HG03175 (cell line): ENCODE results near the gene AKAP14.
"Not testable (repeated sequence)": the region's sequence is repeated elsewhere in the genome, so short reads cannot be mapped to it uniquely, and the experiment has no call there.

Source experiments
- ATAC-seq: cut with Tn5 transposase; IDR thresholded peaks from one replicate; pipeline ENCODE4 v1.9.1; 2021; ENCODE audit warnings: mild to moderate bottlenecking, moderate library complexity; ENCODE audit not compliant: unreplicated experiment

AKAP14 gene

DNA sequence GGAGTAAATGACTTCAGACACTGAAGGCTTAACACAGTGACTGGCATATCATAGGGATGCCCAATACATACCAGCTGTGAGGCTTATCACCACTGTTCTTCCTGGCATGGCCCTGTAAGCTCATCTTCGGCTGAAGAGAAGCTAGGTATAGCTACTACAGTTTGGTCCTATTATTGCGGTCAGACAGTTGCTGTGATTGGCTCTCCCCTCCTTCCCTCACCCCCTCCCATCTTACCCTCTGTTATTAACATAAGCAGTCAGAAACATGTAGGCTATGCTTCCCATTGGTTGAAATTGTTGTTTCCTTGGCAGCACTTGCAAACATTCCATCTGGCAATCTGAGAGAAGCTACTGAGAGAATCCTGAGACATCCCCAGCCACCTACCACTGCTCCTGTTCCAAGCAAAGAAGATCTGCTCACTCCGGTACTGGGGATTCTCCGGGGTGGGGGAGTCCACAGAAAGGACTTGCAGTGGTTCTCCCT is at the start of gene AKAP14:
TSS of gene AKAP14 (plus strand) at position 51 of the 484 bp plus-strand sequence. CDS start 7,331 bp downstream, outside the sequence.
- ATAC-seq, result no peak

DNA sequence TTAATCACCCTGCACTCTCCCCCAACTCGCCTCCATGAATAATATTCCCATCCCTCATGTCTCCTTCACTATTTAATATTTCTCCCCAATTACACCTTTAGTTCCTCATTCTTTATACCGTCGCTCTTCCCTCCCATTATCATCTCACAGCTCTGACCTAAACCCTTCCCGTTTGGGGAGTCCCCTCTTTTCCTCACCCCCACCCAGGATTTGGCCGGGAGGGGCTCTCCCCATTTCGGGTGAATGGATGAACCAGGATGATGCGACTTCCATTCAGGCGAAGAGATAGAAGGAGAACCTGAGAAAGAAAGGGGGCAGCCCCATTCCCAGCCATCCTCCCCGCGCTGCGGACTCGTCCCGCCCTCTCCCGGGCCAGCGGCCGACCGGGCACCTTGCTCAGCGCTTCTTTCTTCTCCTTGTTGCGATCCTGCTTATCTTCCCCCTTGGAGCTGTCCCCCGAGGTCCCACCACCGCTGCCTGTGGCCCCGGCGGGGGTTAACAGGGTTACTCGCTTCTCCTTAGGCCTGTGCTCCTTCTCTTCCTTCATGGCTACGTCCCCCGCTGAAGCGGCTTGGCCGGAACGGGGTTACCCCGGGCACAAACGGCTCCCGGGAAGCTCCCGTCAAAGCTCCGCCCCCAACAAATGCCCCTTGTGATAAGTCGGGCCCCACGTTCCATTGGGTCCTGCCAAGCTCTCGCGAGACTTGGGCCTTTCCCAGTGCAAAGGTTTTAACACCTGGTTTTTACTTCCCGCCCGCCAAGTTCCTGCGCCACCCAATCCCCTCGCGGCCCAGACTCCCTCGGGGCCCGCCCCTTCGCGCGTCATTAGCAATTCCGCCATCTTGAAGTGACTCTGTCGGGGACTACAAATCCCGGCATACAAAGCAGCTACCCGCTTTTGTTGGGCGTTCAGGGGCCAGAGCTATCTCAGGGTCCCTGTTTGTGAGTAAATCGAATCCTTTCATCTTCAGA is 43.0 kb upstream of the AKAP14 start, which contains the start of gene UPF3B:
TSS of gene UPF3B (minus strand) at position 582 of the 972 bp plus-strand sequence. CDS start at position 547, 35 bp downstream.
- ATAC-seq, result peak; percentile 98

DNA sequence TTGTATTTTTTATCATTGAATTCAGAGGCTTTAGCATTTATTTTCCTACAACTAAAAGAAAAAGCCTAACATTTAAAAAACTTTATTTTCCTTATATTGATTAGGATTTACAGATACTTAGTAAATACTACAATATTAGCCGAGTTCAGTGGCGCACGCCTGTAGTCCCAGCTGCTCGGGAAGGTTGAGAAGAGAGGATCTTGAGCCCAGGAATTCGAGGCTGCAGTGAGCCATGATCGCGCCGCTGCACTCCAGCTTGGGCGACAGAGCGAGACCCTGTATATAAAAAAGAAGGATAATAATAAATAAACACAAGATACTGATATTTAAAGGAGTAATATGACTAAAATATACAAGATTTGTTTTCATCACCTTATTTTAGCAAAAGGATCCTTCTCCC is 42.2 kb upstream of the AKAP14 start:
- no peak for ATAC-seq

DNA sequence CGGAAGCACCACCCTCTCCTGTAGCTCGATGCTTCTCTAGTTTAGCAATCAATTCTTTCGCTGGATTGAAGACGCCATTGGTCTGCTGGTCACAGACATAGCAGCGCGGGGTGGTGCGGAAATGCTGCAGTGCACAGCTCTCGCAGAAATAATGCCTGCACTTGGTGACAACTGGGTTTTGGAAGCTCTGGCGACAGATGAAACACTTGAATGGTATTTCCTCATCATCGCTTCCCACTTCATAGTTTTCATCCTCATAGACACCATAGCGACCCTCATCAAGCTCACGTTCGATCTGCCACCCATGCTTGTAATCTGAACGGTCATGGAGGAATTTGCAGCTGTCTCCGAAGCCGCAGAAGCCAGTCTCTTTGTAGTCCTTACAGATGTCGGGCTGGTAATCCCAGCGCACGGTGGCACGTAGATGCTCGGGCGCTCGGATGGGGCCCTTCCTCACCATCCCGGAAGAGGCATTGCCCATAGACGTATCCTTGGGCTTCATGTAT is 25.0 kb upstream of the AKAP14 start:
- peak; percentile 14 for ATAC-seq

DNA sequence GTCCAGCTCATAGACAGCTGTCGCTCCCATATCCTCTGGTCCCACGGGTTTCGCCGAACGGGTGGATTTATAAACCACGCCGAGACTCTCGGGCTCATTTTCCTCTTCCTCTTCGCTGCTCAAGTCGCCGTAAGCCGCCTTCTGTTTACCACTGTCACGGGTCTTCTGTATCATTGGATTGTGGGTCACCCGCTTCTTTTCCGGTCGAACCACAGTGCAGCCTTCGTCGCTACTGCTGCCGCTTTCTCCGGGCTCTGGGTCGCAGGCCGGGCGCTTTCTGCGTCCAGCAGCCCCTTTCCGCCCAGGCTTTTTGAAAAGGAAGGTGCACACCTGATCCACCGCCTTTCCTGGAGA is 24.5 kb upstream of the AKAP14 start:
- ATAC-seq, result peak; percentile 36

DNA sequence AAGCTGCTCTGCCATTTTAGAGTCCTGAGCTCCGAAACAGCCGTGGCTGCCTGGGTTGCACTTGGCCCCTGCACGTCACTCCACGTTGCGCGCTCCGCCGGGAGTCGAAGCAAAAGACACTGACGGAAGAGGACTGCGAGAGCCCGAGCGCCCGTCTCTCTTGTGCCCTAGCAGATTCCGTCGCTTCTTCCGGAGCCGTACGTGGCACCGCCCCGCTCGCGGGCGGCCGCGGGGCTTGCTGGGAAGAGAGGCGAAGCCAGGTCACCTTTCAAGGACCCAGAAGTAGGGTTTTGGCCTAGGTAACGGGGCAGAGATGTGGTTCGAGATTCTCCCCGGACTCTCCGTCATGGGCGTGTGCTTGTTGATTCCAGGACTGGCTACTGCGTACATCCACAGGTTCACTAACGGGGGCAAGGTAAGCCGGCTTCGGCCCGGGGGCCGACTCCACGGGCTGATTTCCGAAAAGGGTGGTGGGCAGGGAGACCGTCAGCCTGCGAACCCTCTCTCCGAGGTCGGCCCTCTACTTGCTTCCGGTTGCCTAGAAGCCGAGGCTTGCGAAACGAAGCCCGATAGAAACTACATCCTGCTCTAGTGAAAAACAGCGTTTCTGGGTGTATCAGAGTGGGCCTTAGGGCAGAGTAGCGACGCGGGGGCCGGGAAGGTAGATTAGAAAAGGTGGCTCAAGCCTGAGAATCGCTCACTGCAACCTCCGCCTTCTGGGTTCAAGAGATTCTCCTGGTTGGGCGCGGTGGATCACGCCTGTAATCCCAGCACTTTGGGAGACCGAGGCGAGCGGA is 23.9 kb upstream of the AKAP14 start, which contains the start of the genes NDUFA1 and RNF113A:
TSS of gene NDUFA1 (plus strand) at position 234 of the 797 bp plus-strand sequence. CDS start at position 314, 80 bp downstream.
TSS of gene RNF113A (minus strand) at position 135 of the 797 bp plus-strand sequence. CDS start at position 15, 120 bp downstream.
- peak; percentile 92 for ATAC-seq

DNA sequence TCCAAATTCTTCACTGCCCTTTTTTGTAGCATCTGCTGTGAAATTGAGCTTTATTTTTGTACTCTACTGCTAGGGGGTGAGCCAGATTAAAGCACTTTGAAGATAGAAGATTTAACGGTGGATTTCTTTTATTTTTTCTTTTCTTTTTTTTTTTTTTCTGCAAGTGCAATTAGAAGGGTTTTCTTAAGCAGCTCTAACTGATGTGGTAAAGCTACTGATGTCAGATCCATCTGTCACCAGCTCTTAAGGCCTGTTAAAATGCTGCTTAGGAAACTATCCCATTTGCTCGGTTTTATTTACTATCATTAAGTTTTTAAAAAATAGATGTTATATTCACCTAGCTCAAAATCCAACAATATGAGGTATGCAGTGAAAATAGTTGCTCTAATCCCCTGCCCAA is 17.0 kb upstream of the AKAP14 start:
- ATAC-seq, result no peak

DNA sequence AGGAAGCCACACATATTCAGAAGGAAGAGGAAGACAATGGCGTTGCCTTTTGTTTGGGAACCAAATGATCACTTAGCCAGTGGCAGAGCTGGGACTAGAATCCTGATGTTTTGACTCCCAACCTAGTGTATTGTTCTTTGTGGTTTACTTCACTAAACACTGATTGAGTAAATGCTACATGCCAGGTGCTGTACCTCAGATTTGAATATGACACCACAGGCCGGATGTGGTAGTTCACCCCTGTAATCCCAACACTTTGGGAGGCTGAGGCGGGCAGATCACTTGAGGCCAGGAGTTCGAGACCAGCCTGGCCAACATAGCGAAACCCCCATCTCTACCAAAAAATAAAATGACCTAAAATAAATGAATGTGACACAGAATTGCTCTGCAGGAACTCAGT is 15.6 kb upstream of the AKAP14 start:
- ATAC-seq, result no peak

DNA sequence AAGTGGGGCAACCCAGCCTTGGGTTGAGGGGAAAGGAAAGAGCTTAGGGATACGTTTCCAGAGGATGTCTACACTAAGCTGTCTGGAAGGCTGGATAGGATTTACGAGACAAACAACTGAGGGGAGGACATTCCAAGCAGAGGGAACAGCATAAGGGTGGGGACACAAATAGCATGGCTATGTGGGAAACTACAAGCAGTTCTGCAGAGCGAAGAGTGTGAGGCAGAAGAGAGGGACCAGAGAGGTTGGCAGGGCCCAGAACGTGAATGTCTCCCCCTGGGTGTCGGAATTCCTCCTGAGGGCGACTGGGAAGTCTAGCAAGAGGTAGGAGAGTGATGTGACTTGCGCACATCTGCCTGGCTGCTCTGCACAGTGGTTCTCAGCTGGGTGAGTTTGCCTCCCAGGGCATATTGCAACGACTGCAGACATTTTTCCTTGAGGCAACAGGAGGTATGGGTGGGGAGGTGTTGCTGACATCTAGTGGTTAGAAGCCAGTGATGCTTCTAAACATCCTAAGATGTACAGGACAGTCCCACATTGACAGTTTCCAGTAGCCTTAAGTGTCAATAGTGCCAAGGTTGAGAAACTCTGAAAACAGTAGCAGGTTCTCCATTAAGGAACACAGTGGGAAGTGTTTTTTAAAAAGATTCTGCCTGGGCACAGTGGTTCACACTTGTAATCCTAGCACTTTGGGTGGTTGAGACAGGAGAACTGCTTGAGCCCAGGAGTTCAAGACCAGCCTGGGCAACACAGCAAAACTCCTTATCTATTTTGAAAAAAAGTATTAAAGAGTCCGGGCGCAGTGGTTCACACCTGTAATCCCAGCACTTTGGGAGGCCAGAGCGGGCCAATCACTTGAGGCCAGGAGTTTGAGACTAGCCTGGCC is 14.9 kb upstream of the AKAP14 start:
- ATAC-seq, result peak; percentile 83

DNA sequence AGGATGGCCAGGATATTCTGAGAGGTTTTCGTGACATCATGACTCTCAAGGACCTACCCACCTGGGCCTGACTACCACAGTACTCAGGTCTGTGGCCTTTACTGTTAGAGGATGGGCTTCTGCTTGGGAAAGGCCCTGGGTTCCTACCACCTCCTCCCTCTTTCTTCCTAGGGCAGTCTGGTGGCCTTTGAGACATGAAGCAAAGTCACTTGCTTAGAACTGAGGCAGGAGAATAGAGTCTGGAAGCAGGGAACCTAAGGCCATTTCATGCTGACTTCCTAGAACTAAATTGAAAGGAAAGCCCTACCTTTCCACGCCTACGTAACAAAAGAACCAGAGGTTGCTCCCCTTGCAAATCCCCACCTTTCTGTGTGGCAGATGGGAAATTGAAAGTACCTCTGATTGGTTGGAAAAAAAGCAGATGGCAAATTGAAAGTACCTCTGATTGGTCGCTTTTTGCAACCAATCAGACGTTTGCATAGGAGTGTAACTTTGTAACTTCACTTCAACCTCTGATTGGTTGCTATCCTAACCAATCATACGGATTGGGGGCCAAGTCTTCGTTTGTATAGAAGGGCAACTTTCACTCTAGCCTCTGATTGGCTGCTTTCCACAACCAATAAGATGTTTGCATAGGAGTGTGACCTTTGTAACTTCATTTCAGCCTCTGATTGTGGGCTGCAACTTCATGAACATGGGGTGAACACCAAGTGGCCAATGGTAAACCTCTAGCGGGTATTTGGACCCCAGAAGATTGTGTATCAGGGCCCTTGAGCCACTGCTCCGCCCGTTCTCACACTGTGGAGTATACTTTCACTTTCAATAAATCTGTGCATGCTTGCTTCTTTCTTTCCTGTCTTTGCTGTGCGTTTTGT is 9.9 kb upstream of the AKAP14 start:
- peak; percentile 48 for ATAC-seq

DNA sequence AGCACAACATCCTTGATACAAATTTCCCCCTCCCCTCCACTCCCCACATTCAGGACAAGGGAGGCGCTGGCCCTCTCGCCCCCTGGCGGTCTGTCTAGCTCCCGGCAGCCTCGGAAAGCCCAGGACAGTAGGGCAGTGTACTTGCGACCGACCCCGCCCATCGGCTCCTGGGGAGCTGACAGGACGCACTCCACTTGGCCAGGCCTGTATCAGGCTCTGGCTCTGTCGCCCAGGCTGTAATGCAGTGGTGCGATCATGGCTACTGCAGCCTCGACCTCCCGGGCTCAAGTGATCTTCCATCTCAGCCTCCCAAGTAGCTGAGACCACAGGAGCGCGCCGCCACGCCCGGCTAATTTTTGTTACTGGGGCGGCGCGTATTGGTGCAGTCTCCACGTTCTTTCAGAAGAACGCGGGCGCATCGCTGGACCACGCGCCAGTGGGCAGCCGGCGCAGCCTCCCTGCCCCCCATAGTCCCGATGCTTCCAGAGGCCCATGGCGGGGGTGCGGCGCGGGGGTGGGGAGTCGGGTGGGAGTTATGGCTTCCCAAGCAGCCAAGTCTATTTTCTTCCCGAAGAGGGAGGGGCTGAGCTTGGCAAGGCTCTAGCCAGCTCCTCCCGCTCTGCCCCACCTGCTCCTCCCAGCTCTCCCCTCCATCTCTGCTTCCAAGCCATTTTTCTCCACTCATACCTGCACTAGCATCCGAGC is 7.8 kb upstream of the AKAP14 start:
- ATAC-seq, result peak; percentile 87

DNA sequence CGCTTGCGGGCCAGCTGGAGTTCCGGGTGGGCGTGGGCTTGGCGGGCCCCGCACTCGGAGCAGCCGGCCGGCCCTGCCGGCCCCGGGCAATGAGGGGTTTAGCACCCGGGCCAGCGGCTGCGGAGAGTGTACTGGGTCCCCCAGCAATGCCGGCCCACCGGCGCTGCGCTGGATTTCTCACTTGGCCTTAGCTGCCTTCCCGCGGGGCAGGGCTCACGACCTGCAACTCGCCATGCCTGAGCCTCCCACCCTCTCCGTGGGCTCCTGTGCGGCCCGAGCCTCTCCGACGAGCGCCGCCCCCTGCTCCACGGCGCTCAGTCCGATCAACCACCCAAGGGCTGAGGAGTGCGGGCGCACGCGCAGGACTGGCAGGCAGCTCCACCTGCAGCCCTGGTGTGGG is 5.1 kb upstream of the AKAP14 start:
- not testable (repeated sequence) for ATAC-seq

DNA sequence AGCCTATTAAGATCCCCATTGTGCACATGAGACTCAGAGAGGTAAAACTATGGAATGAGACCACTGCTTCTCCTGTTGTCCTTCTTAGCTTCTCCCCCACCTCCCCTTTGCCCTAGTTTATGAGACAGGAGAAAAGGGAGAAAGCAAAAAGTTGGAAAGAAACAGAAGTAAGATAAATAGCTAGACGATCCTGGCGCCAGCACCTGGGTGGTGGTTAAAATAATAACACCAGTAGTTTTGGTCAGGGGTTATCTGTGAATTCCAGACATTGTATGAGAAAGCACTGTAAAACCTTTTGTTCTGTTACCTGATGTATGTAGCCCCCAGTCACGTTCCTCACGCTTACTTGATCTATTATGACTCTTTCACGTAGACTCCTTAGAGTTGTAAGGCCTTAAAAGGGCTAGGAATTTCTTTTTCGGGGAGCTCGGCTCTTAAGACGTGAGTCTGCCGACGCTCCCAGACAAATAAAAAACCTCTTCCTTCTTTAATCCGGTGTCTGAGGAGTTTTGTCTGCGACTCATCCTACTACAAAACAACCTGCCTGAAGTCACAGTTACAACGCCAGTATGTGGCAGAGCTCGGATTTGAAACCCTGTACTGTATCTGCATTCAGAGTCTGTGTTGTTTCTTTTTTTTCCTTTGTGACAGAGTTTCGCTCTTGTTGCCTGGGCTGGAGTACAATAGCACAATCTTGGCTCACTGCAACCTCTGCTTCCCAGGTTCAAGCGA is 3.6 kb upstream of the AKAP14 start:
- ATAC-seq, result not testable (repeated sequence)

DNA sequence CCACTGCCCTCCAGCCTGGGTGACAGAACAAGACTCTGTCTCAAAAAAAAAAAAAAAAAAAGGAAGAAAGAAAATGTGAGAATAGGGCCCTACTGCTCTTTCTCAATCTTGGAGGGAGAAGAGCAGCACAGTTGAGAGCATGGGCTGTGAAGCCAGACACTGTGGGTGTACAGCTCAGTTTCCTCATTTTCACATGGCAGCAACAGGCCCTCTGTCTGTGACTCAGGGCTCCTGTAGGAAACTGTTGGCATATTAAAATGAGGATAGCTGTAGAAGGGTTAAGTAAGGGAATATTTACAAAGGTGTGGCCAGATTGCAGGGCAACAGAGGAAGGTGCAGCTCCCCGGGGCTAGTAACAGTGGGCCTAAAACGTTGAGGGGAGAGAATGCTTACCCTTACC is 3.4 kb downstream of the AKAP14 start:
- ATAC-seq, result no peak

DNA sequence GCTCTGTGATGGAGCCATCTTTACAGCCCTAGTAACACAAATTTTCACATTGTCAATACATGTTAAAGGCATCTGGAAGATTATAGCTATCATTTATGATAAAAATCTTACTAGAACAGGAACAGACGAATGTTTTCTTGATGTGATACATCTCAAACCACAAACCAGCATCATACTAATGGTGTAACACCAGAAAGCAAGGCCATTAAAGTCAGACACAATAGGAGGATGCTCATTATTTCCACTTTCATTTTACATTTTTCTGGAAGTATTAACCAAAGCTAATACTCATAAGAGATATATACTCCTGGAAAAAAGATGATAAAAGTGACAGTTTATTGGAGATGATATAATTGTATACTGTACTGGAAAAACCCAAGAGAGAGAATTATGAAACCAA is 5.3 kb downstream of the AKAP14 start:
- no peak for ATAC-seq

DNA sequence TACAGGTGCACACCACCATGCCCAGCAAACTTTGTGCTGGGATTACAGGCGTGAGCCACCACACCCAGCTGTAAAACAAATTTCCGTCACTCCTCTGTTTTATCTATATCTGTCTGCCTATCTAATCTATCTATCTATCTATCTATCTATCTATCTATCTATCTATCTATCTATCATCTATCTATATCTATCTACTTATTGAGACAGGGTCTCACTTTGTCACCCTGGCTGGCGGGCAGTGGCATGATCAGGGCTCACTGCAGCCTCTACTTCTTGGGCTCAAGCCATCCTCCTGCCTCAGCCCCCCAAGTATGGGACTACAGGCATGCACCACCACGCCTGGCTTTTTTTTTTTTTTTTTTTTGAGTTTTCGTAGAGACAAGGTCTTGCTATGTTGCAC is 20.6 kb downstream of the AKAP14 start:
- no peak for ATAC-seq

DNA sequence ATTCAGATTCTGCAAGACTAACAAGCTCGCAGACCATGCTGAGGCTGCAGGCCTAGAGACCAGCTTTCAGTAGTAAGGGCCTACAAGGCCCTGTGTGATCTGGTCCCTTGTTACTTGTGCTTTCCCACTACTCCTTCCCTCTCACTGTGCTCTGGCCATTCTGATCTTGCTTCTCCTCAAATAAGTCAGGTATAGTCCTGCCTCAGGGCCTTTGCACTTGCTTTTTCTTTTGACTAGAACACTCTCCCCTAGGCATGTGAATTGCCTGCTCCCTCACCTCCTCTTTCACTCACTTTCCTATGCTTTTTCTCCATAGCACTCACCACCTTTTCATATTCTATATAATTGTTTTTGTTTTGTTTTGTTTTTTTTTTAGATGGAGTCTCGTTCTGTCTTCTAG is 22.2 kb downstream of the AKAP14 start:
- ATAC-seq, result no peak
